ENCODE data around the gene MROH2A.
"Not testable (repeated sequence)": the region's sequence is repeated elsewhere in the genome, so short reads cannot be mapped to it uniquely, and the experiment has no call there.

MROH2A gene

GRCh38 chr2:233778030-233778429, at the start of gene MROH2A:
TSS of gene MROH2A (plus strand) at chr2:233778330. CDS start at chr2:233779359, 1,029 bp downstream.
- no peak for DNase-seq

- DNase-seq, result no peak
These were observed 49.3 kb upstream of the MROH2A start, which contains the start of gene UGT1A3 for GRCh38 chr2:233728723-233729301. TSS of gene UGT1A3 (plus strand) at chr2:233729042. CDS start at chr2:233729127, 85 bp downstream.

GRCh38 chr2:233736868-233737653, 41.1 kb upstream of the MROH2A start:
- DNase-seq, result not testable (repeated sequence)

GRCh38 chr2:233740870-233741269, 37.3 kb upstream of the MROH2A start:
- DNase-seq, result no peak

- no peak for DNase-seq
These were observed 34.5 kb upstream of the MROH2A start for GRCh38 chr2:233743464-233744259.

GRCh38 chr2:233745073-233745755, 32.9 kb upstream of the MROH2A start:
- no peak for DNase-seq

GRCh38 chr2:233745838-233746237, 32.3 kb upstream of the MROH2A start:
- not testable (repeated sequence) for DNase-seq

GRCh38 chr2:233746475-233747282, 31.5 kb upstream of the MROH2A start:
- DNase-seq, result no peak

GRCh38 chr2:233747283-233747544, 30.9 kb upstream of the MROH2A start:
- no peak for DNase-seq

- DNase-seq, result not testable (repeated sequence)
These were observed 27.4 kb upstream of the MROH2A start for GRCh38 chr2:233750689-233751088.

- not testable (repeated sequence) for DNase-seq
These were observed 26.7 kb upstream of the MROH2A start for GRCh38 chr2:233751212-233752009.

- no peak for DNase-seq
These were observed 23.1 kb upstream of the MROH2A start for GRCh38 chr2:233754872-233755611.

- no peak for DNase-seq
These were observed 21.6 kb upstream of the MROH2A start for GRCh38 chr2:233756429-233757081.

- no peak for DNase-seq
These were observed 20.0 kb upstream of the MROH2A start for GRCh38 chr2:233758141-233758540.

GRCh38 chr2:233758849-233759248, 19.3 kb upstream of the MROH2A start:
- DNase-seq, result no peak

GRCh38 chr2:233760043-233760442, 18.1 kb upstream of the MROH2A start, which contains the start of gene UGT1A1:
TSS of gene UGT1A1 (plus strand) at chr2:233760270. CDS start at chr2:233760288, 18 bp downstream.
- no peak for DNase-seq

- no peak for DNase-seq
These were observed 16.9 kb upstream of the MROH2A start for GRCh38 chr2:233761040-233761769.

GRCh38 chr2:233764264-233764663, 13.9 kb upstream of the MROH2A start:
- DNase-seq, result no peak

- no peak for DNase-seq
These were observed 13.4 kb upstream of the MROH2A start for GRCh38 chr2:233764761-233765160.

Data from NCI-H1105 (cell line).